ENCODE results near the gene BTF3L4.

DNA sequence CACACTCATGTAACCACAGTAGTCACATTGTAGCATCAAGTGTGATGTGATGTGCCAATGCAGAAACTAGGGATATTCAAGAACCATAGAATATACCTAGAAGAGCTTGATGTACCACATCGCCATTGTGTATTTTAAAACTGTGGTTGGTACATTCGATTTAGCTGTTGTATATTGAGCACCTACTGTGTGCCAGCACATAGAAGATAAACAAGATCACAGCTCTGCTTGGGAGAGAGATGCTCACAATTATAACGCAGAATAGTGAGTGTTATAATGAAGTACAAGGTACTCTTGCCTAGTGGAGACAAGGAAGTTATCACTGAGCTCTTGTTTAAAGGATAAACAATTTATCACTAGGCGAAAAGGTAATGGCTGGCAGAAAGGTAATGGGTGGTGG is 4.7 kb downstream of the BTF3L4 start:
- TF ChIP-seq, protein P1, sequence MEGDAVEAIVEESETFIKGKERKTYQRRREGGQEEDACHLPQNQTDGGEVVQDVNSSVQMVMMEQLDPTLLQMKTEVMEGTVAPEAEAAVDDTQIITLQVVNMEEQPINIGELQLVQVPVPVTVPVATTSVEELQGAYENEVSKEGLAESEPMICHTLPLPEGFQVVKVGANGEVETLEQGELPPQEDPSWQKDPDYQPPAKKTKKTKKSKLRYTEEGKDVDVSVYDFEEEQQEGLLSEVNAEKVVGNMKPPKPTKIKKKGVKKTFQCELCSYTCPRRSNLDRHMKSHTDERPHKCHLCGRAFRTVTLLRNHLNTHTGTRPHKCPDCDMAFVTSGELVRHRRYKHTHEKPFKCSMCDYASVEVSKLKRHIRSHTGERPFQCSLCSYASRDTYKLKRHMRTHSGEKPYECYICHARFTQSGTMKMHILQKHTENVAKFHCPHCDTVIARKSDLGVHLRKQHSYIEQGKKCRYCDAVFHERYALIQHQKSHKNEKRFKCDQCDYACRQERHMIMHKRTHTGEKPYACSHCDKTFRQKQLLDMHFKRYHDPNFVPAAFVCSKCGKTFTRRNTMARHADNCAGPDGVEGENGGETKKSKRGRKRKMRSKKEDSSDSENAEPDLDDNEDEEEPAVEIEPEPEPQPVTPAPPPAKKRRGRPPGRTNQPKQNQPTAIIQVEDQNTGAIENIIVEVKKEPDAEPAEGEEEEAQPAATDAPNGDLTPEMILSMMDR (conservative IDR thresholded peaks at IDR 0.05; ENCODE audit: low read depth in 2 of 2) = no peak
- TF ChIP-seq REST (IDR thresholded peaks at IDR 0.05; ENCODE audit: unreplicated experiment) (no peak), EZH2phosphoT487 (IDR thresholded peaks at IDR 0.05; ENCODE audit: unreplicated experiment) (no peak), ZNF331 (CRISPR knock-in tag; IDR thresholded peaks at IDR 0.05; ENCODE audit: low read depth) (no peak), EZH2 (IDR thresholded peaks at IDR 0.05; ENCODE audit: low read depth, unreplicated experiment) (no peak), NANOG (IDR thresholded peaks at IDR 0.05; ENCODE audit: borderline replicate concordance) (no peak), POLR2AphosphoS5 (IDR thresholded peaks at IDR 0.05; ENCODE audit: low read depth) (no peak), JUNB (IDR thresholded peaks at IDR 0.05; ENCODE audit: unreplicated experiment) (no peak), CREB1 (CRISPR knock-in tag; IDR thresholded peaks at IDR 0.05; ENCODE audit: low read depth) (no peak), ZNF114 (CRISPR knock-in tag; IDR thresholded peaks at IDR 0.05) (no peak), ETS1 (IDR thresholded peaks at IDR 0.05) (no peak), STAT1 (IDR thresholded peaks at IDR 0.05; ENCODE audit: unreplicated experiment) (no peak)
- TF ChIP-seq, protein P2, sequence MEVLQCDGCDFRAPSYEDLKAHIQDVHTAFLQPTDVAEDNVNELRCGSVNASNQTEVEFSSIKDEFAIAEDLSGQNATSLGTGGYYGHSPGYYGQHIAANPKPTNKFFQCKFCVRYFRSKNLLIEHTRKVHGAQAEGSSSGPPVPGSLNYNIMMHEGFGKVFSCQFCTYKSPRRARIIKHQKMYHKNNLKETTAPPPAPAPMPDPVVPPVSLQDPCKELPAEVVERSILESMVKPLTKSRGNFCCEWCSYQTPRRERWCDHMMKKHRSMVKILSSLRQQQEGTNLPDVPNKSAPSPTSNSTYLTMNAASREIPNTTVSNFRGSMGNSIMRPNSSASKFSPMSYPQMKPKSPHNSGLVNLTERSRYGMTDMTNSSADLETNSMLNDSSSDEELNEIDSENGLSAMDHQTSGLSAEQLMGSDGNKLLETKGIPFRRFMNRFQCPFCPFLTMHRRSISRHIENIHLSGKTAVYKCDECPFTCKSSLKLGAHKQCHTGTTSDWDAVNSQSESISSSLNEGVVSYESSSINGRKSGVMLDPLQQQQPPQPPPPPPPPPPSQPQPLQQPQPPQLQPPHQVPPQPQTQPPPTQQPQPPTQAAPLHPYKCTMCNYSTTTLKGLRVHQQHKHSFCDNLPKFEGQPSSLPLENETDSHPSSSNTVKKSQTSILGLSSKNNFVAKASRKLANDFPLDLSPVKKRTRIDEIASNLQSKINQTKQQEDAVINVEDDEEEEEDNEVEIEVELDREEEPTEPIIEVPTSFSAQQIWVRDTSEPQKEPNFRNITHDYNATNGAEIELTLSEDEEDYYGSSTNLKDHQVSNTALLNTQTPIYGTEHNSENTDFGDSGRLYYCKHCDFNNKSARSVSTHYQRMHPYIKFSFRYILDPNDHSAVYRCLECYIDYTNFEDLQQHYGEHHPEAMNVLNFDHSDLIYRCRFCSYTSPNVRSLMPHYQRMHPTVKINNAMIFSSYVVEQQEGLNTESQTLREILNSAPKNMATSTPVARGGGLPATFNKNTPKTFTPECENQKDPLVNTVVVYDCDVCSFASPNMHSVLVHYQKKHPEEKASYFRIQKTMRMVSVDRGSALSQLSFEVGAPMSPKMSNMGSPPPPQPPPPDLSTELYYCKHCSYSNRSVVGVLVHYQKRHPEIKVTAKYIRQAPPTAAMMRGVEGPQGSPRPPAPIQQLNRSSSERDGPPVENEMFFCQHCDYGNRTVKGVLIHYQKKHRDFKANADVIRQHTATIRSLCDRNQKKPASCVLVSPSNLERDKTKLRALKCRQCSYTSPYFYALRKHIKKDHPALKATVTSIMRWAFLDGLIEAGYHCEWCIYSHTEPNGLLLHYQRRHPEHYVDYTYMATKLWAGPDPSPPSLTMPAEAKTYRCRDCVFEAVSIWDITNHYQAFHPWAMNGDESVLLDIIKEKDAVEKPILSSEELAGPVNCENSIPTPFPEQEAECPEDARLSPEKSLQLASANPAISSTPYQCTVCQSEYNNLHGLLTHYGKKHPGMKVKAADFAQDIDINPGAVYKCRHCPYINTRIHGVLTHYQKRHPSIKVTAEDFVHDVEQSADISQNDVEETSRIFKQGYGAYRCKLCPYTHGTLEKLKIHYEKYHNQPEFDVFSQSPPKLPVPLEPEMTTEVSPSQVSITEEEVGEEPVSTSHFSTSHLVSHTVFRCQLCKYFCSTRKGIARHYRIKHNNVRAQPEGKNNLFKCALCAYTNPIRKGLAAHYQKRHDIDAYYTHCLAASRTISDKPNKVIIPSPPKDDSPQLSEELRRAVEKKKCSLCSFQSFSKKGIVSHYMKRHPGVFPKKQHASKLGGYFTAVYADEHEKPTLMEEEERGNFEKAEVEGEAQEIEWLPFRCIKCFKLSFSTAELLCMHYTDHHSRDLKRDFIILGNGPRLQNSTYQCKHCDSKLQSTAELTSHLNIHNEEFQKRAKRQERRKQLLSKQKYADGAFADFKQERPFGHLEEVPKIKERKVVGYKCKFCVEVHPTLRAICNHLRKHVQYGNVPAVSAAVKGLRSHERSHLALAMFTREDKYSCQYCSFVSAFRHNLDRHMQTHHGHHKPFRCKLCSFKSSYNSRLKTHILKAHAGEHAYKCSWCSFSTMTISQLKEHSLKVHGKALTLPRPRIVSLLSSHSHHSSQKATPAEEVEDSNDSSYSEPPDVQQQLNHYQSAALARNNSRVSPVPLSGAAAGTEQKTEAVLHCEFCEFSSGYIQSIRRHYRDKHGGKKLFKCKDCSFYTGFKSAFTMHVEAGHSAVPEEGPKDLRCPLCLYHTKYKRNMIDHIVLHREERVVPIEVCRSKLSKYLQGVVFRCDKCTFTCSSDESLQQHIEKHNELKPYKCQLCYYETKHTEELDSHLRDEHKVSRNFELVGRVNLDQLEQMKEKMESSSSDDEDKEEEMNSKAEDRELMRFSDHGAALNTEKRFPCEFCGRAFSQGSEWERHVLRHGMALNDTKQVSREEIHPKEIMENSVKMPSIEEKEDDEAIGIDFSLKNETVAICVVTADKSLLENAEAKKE (CRISPR knock-in tag; IDR thresholded peaks at IDR 0.05) = no peak
